Right lobe of liver (tissue), 4 donors: ENCODE measurements around the gene SELENOM.

Experiments used
- POLR2A ChIP-seq: fragments of 450-650 bp; IDR thresholded peaks from one replicate; pipeline ENCODE4 v1.6.1; 2017; ENCODE audit warnings: antibody characterized with exemption, mild to moderate bottlenecking
- TF ChIP-seq, protein P1 (sequence below), 4 donors: fragments of 200-600 bp in 3 of 4; fragments of 450-650 bp in 1 of 4; IDR thresholded peaks; one replicate each; pipeline versions ENCODE4 v1.5.1 to v1.8.0; 2016 to 2022; ENCODE audit warnings: antibody characterized with exemption in 4 of 4, mild to moderate bottlenecking in 2 of 4
- donor health status: DM: no; HTN: no; CAD: no.
- donor health status: DM: no; HTN: no; CAD: no.
- donor health status: DM: no; HTN: yes; CAD: no.

DNA sequence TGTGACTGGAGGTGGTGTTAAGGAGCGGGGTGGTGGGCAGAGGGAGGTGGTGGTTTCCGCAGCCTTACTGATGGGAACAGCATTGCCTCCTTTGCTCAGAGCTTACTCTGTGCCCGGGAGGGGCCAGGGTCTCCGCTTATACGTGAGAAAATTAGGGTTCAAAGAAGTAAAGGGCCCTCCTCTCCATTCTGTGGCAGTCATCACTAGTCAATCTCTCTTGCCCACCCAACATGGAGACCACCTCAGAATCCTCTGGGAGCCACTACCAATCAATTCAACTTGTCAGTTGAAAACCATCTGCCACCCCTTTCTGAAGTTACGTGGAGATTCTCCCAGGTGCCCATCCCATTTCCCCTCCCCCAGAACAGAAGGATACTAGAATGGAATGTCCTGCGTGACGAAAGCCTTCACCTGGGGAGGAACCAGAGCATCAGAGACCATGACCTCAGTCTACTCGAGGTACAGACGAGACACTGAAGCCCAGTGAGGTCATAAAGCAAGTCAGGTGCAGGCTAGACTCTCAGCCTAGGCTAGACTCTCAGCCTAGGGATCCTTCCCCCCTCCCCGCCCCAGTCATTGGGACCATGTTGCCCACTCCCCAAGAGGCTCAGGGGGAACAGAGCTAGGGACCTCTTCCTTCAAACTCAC, 2.0 kb downstream of the SELENOM start:
- TF ChIP-seq, protein P1, sequence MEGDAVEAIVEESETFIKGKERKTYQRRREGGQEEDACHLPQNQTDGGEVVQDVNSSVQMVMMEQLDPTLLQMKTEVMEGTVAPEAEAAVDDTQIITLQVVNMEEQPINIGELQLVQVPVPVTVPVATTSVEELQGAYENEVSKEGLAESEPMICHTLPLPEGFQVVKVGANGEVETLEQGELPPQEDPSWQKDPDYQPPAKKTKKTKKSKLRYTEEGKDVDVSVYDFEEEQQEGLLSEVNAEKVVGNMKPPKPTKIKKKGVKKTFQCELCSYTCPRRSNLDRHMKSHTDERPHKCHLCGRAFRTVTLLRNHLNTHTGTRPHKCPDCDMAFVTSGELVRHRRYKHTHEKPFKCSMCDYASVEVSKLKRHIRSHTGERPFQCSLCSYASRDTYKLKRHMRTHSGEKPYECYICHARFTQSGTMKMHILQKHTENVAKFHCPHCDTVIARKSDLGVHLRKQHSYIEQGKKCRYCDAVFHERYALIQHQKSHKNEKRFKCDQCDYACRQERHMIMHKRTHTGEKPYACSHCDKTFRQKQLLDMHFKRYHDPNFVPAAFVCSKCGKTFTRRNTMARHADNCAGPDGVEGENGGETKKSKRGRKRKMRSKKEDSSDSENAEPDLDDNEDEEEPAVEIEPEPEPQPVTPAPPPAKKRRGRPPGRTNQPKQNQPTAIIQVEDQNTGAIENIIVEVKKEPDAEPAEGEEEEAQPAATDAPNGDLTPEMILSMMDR (IDR thresholded peaks at IDR 0.05) = no peak
- TF ChIP-seq POLR2A = no peak
